GM19395 (cell line): ENCODE data around the gene MORN5.

ENCODE experiments used
- ATAC-seq: cut with Tn5 transposase; IDR thresholded peaks from one replicate; pipeline ENCODE4 v1.9.1; 2021; ENCODE audit warnings: mild to moderate bottlenecking, moderate library complexity; ENCODE audit not compliant: unreplicated experiment

Gene MORN5

GRCh38 chr9:122143296-122143695 lies 16.4 kb upstream of the MORN5 start:
- no peak for ATAC-seq

GRCh38 chr9:122143876-122144405 lies 15.8 kb upstream of the MORN5 start:
- ATAC-seq: no peak

DNA sequence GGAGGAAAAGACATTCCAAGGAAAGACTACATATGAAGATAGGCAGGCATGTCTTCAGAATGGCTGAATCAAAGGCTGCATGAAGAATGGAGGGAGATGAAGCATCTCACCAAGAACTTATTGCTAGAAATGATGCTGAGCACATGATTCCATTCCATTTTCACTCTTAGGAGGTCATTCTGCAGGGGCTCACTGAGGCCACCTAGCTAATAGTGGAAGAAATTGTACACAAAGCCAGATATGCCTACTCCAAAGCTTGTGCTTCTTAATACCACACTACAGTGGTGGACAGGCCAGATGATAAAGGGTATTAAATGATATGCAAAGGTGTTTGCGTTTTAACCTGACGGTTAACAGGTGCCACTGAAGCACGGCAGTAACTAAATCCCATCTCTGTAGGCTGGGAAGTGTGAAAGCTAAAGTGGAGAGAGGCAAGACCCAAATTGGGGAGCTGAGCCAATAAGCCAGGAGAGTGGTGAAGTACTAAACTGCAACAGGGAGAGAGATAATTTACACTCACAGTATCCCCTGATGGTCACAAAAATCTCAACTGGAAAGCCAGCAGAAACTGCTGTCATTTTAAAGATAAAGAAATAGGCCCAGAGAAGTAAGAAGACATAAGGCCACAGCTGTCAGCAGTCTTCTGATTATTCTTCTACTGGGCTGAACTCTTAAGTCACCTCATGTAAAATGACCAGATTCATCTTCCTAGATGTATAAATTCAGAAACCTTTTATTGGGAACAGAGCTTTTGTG lies 14.7 kb upstream of the MORN5 start:
- no peak for ATAC-seq

DNA sequence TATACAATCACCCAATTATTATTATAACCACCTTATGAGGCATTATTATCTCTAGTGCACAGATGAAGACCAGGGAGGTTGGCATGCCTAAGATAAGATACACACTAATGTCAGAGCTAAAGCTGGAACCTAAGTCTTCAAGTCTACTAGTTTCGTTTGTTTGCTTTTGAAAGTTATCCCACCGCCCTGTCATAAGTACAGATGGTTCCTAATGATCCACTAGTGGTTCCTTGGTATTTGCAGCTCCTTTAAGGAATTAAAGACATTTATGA lies 14.2 kb upstream of the MORN5 start:
- no peak for ATAC-seq

DNA sequence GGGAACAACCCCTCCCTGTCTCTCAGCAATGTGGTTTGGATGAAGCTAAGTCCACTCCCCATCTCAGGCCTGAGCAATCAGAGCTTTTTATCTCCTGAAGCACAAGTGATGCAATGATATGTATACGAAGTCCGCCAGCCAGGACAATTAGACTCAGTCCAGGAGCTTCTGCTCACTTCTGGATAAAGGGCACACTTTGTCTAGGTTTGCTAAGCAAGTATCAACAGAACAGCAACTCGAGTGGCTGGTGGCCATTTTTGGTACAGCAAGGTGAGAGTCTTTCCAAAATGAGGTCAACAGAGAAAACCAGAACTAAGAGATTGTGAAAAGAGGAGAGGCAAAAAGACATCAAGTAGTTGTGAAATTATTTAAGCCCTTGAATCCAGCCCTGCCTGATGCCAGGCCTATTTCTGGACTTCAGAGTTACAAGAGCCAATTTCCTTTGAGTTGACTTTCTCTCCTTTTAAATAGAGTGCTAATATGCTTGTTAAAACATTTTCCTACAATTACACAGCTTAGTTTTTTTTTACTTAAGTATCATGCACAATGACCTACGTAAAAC lies 8.4 kb upstream of the MORN5 start:
- no peak for ATAC-seq

DNA sequence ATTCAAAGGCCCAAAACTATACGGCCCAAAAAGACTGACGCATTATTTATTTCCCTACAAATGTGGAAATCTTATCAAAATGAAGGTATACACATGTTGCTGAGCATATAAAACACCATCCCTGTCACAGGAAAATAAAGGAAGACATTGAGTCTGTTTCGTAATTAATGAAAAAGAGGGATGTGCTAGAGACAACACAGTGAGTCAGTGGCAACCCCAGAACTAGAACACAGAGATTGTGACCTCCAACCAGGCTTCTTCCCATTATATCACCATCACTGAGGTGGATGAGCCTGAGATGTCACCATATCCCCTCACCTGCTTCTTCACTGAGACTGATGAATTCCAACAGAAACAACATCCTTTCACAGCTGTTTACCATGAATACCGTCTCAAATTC lies 3.9 kb upstream of the MORN5 start:
- no peak for ATAC-seq

DNA sequence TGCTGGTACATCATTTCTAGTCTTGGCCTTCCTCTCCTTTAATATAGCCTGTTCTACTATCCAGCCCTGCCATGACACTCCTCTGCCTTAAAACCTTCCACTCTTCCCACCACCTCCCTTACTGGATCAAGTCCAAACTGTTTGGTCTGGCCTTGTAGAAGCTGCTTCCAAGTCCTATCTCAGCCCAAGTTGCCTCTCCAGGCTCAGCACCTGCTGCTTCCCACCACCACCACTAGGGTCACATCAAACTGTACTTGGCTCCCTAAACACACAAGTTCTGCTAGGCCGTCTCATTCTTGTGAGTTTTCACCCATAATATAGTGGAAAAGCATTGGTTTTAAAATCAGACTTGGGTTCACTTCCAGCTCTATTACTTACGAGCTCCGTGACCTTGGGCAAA lies 1.5 kb upstream of the MORN5 start:
- ATAC-seq: peak; percentile 40

DNA sequence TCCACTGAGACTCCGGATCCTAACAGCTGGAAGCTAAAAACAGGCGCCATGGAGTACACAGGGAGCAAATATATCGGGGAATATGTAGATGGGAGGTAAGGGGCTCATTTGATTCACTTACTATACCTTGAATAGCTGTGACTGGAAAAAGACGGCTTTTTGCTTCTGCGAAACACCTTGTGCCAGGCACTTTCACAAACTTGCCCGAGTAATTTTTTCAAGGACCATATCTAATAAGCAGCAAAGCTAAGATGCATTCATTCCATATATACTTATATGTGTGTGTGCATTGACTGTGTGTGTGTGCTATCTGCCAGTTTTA lies 178 bp downstream of the MORN5 start:
- ATAC-seq: peak; percentile 2

DNA sequence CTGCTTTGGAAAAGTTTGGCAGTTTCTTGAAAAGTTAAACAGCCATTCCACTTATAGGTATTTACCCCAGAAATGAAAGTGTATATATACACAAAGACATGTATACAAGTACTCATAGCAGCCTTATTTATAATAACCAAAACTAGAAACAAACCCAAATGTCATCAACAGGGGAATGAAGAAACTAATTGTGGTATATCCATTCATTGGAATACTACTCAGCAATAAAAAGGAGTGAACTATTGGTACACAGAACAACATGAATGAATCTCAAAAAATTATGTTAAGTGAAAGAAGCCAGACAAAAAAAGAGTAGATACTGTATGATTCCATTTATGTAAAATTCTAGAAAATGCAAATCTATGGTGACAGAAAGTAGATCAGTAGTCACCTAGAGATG lies 2.7 kb downstream of the MORN5 start:
- ATAC-seq: no peak

GRCh38 chr9:122164286-122164685 lies 4.6 kb downstream of the MORN5 start:
- no peak for ATAC-seq

- no peak for ATAC-seq
These were observed 8.6 kb downstream of the MORN5 start for GRCh38 chr9:122168356-122168755.

DNA sequence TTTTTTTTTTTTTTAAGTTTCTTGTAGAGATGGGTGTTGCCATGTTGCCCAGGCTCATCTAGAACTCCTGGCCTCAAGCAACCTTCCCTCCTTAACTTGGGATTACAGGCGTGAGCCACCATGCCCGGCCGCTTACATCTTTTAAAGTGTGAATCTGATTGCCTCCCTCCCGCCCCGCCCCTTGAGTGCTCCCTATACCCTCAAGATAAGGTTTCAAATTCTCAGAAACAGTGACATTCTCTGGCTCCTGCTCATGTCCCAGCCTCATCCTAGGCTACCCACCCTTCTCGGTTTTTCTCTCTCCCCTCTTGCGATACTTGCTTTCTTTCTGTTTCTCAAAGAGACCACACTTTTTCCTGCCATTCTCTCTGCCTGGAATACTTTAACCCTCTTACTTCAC lies 12.4 kb downstream of the MORN5 start:
- no peak for ATAC-seq

DNA sequence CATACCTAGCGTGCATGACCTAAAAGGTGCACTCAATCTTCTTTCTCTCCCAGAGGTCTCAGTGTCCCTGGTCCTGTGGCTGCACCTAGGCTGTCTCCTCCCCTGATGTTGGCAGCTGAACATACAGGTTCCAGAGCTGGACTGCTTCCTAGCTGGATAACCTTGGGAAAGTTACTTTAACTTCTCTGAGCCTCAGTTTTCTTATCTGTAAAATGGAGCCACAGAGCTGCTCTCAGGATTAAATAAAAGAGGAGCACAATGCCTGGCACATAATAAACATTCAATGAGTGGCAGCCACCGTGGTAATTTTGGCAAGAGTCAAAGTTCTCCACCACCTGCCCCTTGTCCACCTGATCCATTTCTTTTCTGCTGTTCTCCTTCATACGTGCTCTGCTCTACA lies 14.0 kb downstream of the MORN5 start:
- ATAC-seq: no peak

DNA sequence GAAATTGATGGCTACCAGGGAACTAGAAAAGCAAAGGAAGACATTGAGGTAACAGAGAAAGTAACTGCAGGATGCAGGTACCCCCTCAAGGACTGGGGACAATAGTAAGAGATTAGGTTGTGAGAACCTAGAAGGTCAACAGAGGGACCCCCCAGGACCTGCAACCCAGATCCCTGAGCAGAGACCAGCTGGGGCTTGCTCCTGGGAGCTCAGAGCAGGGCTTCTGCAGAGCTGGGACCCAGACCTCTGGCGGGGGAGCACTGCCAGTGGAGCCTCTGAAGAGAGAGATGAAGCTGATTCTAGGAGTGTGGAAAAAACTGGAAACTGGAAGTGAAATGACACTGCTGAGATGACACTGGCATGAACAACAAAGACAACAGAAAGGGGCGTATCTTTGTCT lies 17.2 kb downstream of the MORN5 start:
- no peak for ATAC-seq

DNA sequence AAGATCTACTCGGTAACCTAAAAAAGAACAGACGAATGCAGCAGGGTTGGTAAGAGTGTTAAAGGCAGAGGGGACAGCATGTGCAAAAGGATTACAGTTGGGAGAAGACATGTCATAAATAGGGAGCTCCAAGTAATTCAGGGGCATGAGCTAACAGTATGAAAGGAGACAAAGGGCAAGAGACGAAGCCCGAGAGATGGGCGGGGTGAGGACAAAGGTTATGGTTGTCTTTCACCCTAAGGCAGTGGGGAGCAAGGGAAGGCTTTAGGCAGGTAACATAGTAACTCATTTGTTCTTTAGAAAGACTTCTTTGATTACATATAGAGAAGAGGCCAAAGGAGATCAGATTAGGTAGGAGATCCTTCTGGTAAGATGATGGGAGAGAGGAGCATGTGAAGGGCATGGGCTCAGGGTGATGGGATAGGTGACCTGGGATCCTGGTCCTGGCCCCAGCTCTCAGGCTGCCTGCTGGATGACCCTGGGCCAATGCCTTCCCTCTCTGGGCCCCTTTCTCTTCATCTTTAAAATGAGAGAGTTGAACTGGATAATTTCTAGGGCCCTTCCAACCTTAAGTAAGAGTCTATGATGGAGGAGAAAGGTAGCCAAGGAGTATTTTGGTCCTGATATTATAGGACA lies 19.5 kb downstream of the MORN5 start:
- no peak for ATAC-seq

GRCh38 chr9:122179690-122180074 lies 20.0 kb downstream of the MORN5 start:
- no peak for ATAC-seq

GRCh38 chr9:122180633-122181032 lies 20.9 kb downstream of the MORN5 start:
- ATAC-seq: no peak

DNA sequence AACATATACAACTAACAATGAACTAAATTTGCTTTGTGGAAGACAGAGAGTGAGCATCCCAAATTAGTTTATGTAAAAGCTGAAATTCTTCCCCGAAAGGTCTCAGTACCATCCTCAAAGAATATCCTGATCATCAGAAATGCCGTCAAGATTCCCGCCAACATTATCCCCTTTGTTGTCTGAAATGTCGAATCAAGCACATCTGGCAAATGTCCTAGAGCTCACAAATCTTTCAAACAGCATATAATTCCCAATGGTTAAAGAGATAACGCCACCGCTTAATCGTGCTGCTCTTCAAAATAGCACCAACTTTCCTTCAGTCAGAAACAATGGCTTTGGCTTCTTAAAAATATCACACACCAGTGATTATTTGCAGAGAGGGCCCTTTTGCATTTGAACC lies 23.8 kb downstream of the MORN5 start:
- ATAC-seq: no peak

- ATAC-seq: no peak
These were observed 24.8 kb downstream of the MORN5 start for GRCh38 chr9:122184551-122184950.

DNA sequence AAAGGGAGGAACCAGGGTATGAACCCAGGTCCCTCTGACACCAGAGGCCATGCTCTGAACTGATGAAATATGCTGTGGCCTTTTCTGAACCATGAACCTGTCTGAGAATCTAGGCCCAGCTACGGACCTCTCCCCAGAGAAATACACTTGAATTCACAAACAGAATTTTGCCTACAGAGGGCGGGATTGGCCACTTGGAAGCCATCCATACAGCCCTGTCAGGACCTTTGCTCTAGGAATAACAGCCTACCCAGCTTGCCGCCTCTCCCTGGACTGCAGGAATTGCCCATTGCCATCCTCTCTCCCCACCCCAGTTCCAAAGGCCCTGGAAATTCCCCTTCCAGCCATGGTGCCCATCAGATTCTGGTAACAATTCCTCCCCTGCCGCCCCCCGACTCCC lies 26.6 kb downstream of the MORN5 start:
- no peak for ATAC-seq

- ATAC-seq: no peak
These were observed 27.2 kb downstream of the MORN5 start for GRCh38 chr9:122186777-122187470.

- no peak for ATAC-seq
These were observed 28.7 kb downstream of the MORN5 start for GRCh38 chr9:122188369-122188768.
